ENCODE measurements around the gene SNW1. TPM values are rescaled to one million over a fixed set of nuclear protein-coding genes. Genes with fewer than 3 reads are reported as not detected.

SNW1 gene
- polyA plus RNA-seq, 4 donors = 82.7 to 94.2 (median 89.9) TPM

GRCh38 chr14:77674931-77675330, 86.0 kb downstream of the SNW1 start:
- no peak for DNase-seq (ENCODE audit: low read depth in 4 of 4, low spot score in 3 of 4)

DNA sequence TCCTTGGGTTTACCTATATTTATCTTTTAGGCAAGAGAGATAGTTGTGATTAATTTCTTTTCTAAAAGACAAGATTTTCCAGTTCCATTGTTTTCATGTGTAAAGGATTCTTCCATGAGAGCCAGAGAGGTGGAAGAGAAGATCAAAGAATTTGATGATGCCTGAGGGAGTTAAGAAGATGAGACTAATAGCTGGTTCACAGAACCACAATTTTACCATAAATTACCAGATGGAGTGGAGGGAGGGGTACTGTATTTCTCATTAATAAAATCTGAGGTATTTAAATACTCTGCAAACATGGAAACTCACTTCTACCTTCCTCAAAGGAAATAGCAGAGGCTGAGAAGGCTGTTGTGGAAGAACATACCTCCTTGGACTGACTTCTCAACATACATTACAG, 87.8 kb downstream of the SNW1 start:
- no peak for DNase-seq (ENCODE audit: low read depth in 4 of 4, low spot score in 3 of 4)

Other genes starting within 250 kb of the SNW1 start
- 10 to 100 TPM; 62.9 to 84.9 (median 79.4) TPM for gene SPTLC2, start 144.5 kb downstream of the SNW1 start, polyA plus RNA-seq (ENCODE audit: insufficient read length in 4 of 4)
- gene ALKBH1, start 53.1 kb downstream of the SNW1 start, polyA plus RNA-seq (ENCODE audit: insufficient read length in 4 of 4) = 10 to 100 TPM; 16.1 to 20.4 (median 18.5) TPM
- gene SLIRP, start 53.1 kb downstream of the SNW1 start, polyA plus RNA-seq (ENCODE audit: insufficient read length in 4 of 4) = 100 to 1,000 TPM in 2 of 4 donors, 10 to 100 TPM in 2; 95.5 to 108 (median 101) TPM
- gene ADCK1, start 39.0 kb upstream of the SNW1 start, polyA plus RNA-seq (ENCODE audit: insufficient read length in 4 of 4) = 10 to 100 TPM in 2 of 4 donors, 1 to 10 TPM in 2; 8.5 to 12.1 (median 9.9) TPM